TTC549 (cell line): ENCODE measurements around the gene SLC24A3.

Experiments
- FAIRE-seq: peaks from 2 replicates; lab custom pipeline; 2012; peaks lifted over from hg19 to GRCh38; lab: Jason Lieb, UNC

Gene SLC24A3

DNA sequence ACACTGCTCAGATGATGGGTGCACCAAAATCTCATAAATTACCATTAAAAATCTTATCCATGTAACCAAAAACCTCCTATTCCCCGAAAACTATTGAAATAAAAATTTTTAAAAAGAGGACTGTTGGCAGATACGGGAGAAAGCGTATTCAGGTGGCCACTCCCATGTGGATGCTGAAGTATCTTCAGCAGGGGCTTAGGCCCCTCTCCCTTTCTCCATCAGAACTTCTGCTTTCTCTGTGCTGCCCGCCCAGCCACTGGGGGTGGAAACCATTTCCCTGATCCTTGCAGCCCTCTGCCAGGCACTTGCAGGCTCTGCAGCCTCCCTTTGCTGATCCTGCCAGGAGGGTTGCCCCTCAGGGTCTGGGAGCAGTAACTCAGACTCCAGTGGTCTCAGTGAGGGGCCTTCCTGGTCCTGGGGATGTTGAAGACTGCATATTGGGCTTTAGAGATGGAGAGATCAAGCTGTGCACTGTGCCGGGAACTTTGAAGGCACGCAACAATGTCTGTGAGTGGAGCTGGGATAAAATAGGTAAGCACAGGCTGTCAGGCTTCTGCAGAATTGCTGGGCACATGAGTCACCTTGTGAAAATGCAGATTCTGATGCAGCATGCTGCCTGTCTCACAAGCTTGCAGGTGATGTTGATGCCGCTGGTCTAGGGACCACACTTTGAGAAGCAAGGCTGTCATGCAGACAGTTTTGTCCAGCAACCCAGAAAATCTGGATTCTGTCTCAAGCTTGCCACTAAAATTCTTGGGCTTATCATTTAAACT is 59.6 kb downstream of the SLC24A3 start:
- FAIRE-seq = no peak

- FAIRE-seq = no peak
These were observed 60.7 kb downstream of the SLC24A3 start for GRCh38 chr20:19272976-19273654.

DNA sequence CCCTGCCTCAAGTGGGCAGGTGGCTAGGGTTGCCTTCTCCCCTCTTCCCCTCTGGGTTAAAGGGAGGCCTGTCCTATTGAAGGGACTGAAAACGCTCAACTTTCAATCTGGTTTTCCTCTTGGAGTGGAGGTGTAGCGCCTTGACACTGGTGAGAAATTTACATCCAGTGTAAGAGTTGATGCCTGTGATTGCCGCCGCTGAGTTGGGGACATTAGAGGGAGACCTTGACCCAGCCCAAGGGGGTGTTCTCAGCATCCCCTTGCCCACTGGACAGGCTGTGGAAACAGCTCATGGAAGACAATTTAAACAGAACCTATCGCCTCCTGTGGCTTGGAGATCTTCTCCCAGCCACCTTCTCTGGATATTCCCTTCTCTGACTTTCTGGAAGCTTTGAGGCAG is 61.6 kb downstream of the SLC24A3 start:
- no peak for FAIRE-seq

DNA sequence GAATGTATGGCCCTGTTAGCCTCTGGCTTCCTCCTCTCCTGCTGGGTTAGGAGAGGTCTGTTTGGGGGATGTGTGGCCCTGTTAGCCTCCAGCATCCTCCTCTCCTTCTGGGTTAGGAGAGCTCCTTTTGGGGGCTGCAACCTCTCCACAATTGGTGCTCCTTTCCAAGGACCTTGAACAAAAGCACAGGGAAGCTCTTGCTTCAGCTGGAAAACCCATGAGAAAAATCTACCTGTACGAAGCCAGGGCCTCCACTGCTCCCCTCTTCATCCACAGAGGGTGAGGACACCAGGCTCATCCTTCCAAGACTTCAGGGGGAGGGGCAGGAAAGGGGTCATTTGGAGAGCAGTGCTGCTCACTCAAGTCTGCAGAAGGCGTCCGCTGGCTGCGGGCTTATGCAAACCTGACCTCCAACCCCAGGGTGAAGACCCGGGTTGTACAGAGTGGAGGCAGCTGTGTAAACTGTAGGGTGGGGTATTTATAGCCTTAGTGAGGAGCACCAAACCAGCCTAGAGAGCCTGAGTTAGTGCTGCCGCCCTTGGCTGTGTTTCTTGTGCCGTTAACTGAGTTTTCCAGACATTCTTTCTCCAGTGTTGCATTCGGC is 62.1 kb downstream of the SLC24A3 start:
- no peak for FAIRE-seq

DNA sequence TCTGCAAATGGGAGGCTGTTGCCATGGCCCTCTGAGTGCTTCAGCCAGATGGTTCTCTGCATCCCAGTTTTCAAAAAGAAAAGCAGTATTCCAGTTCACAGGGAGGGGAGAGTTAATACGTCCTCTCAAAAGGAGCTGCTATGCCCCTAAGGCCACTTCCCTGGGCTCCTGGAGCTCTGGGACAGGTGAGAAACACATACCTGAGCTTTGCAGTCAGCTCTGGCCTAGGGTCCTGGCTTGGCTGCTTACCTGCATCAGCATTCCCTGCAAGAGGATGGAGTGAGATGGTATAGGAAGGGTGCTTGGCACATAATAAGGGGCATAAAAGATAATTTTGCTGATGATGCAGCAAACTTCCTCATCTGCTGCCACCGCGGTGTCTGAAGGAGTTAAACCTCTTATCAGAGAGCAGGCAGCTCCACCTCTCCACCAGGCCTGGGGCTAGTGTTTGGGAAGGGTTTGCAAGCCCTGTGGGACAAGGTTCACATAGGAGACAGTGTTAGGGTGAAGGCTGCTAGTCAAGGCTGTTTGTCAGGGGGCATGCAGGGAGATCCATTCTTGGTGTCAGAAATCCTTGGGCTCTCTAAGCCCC is 62.7 kb downstream of the SLC24A3 start:
- no peak for FAIRE-seq

DNA sequence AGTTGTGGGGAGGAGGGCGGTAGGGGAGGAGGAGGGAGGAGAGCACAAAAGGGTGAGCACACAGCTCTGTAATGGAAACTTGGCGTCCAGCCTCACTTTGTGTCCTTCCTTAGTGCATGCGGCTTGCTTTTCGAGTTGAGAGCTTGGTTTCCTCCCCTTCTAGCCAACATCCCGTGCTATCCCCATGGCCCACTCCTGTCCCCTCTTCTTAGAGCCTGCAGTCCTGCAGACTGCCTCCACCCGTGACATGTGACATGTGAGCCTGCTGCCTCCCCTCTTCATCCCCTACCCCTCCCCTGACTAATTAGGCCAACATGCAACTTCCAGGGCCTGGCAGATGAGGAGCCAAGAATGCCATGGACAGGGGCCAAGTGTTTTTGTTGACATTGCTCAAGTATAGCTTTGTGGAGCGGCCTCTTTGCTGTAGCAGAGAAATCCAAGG is 63.2 kb downstream of the SLC24A3 start:
- no peak for FAIRE-seq

DNA sequence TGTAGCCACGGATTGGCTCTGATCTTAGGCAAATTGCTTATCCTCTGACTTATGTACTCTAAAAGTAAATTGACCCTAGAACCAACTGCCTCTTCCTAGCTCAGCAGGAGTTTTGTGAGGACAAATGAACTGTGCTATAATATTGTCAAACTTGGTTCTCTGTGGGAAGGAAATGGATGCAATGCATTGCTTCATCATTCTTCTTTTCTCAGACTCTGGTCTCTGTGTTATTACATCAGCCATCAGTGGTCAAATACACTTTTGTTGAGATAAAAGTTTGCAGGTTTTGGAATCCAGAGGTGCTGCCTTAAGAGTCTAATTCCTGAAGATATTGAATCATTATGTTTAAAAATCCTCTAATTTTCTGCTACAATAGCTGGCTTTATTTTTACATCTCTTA is 64.9 kb downstream of the SLC24A3 start:
- FAIRE-seq = no peak

DNA sequence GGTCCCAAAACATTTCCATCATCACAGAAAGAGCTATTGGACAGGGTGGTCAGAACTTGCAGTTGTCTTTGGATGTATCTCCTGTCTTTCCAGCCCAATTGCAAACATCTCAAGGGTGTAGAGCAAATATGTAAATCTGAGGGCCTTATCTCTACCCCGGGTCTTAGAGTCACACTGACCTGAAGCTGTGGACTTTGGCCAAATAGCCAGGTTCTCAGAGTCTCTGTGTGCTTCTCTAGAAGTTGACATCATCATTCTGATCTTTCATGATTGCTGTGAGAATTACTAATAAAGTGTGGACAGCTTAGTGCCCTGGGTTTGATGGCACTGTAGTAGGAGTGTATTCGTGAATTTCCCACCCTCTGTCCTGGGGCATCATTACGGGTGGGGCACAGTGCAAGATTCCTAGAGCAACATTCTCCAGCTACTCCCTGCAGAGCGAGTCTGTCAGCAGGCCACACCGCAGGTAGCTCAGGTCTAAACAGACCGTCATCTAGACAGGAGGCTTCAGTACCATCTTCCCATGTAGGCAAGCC is 71.1 kb downstream of the SLC24A3 start:
- FAIRE-seq = no peak

- no peak for FAIRE-seq
These were observed 72.1 kb downstream of the SLC24A3 start for GRCh38 chr20:19284400-19285178.

DNA sequence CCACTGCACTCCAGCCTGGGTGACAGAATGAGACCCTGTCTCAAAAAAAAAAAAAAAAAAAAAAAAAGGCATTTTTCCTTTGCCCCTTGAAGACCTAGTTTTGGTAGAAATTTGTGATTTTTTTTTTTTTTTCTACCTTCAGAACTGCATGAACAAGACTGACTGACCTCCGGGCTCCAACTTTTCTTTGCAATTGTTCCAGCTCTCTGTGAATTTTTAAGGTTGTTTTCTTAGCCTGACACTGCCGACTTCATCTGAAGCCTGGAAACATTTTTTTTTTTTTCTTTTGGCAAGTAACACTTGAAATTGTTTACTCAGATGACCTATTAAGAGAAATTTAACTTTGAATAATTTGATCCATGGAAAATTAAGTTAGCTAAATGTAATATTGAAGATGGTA is 73.0 kb downstream of the SLC24A3 start:
- no peak for FAIRE-seq

- FAIRE-seq = no peak
These were observed 75.6 kb downstream of the SLC24A3 start for GRCh38 chr20:19288061-19288460.

DNA sequence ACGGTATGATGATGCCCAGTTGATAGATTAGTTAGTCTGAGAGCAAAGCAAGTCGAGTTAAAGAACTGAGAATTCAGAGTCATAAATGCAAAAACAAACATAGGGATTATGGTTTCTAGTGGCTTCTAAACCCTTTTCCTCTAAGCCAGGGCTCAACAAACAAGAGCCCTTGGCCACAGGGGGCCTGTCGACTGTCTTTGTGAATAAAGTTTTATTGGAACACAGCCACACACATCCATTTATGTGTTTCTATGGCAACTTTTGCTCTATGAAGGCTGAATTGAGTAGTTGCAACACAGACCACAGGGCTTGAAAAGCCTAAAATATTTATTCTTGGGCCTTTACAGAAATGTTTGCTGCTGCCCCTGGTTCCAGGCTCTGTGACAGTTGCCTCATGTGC is 76.2 kb downstream of the SLC24A3 start:
- FAIRE-seq = no peak

- FAIRE-seq = no peak
These were observed 77.0 kb downstream of the SLC24A3 start for GRCh38 chr20:19289451-19289850.

GRCh38 chr20:19291024-19291817 is 78.8 kb downstream of the SLC24A3 start:
- FAIRE-seq = no peak

- no peak for FAIRE-seq
These were observed 79.3 kb downstream of the SLC24A3 start for GRCh38 chr20:19291818-19292132.

- no peak for FAIRE-seq
These were observed 79.8 kb downstream of the SLC24A3 start for GRCh38 chr20:19292254-19292653.

- no peak for FAIRE-seq
These were observed 82.6 kb downstream of the SLC24A3 start for GRCh38 chr20:19295076-19295475.

DNA sequence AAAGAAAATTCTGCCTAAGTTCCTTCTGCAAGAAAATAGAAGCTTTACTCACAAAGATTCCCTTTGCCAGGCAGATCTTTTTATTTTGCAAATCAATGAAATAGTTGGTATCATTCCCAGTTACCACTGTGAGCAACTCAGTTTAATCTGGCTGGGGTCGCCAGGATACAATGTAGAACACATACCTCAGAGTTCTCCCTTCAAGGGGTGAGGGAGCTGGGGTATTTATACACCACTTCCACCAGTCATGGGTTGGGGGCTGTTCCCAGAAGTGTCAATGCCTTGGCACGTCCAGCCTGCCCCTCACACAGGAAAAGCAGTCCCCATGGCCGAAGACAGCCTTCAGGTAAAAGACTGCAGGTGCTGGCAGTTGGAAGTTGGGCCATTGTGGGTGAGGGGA is 86.2 kb downstream of the SLC24A3 start:
- no peak for FAIRE-seq

DNA sequence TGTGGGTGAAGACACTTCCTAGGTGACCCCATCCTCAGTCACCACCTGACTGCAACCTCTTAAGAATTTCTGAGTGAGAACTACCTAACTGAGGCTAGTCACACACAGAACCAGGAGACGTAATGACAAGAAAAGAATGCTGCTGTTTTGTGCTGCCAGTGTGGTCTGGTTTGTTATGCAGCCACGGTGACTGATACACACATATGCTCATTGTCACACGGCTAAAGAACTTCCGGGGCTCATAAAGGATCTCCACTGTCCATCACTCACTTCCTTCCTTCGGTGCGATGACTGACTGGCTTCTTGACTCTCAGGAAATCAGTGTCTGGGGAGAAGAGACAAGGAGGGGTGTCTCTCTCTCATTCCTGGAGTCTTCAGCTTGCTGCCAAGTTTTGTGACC is 88.0 kb downstream of the SLC24A3 start:
- FAIRE-seq = no peak

DNA sequence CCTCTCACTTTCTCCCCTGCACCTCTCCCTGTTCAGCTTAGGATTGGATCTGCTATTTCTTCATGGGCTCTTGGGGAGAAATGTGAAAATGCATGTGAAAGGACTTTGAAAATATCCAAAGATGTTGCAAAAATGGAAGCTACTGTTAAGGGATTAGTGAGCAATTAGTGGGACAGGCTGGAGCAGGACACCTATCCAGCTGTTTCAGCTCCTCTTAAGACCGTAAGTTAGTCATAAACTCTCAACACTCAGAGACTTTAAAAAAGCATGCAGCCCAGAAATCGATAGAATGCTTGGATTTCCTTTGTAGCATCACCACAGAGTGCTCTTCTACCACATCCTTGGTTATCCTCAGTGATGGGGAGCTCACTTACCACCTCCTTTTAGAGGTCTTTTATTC is 88.7 kb downstream of the SLC24A3 start:
- FAIRE-seq = no peak

GRCh38 chr20:19301843-19302242 is 89.4 kb downstream of the SLC24A3 start:
- no peak for FAIRE-seq
